Activated CD4-positive, alpha-beta memory T cell treated with anti-CD3 and anti-CD28 coated beads, Interleukin-2, amount 10 ng/mL, durations not matched to agents 7 days and 5 days (primary cell): ENCODE results near the gene PSMB9. TPM values are rescaled to one million over a fixed set of nuclear protein-coding genes. Genes with fewer than 3 reads are reported as not detected.
"Not testable (repeated sequence)": the region's sequence is repeated elsewhere in the genome, so short reads cannot be mapped to it uniquely, and the experiment has no call there.

Source experiments
- CTCF ChIA-PET: fragments of 350-600 bp; sonication (Branson Sonifier 250); formaldehyde crosslinking; loops from one replicate; lab custom pipeline; 2021; ENCODE audit warnings: antibody characterized with exemption, inconsistent platforms; lab: Charles Lee
- POLR2A ChIA-PET: fragments of 350-600 bp; sonication (Branson Sonifier 250); formaldehyde crosslinking; loops from one replicate; lab custom pipeline; 2021; ENCODE audit warnings: antibody characterized with exemption; lab: Charles Lee
- DNase-seq: peaks from one replicate; pipeline ENCODE4 v3.0.0-alpha.2; 2020
- H3K27ac Mint-ChIP-seq: one replicate; pipeline ENCODE4 v1.8.0; 2021; ENCODE audit warnings: mild to moderate bottlenecking, mixed read lengths
- H3K27me3 Mint-ChIP-seq: one replicate; pipeline ENCODE4 v1.8.0; 2021; ENCODE audit warnings: mixed read lengths
- H3K36me3 Mint-ChIP-seq: one replicate; pipeline ENCODE4 v1.8.0; 2021; ENCODE audit warnings: low read depth, mixed read lengths
- H3K4me1 Mint-ChIP-seq: one replicate; pipeline ENCODE4 v1.8.0; 2021; ENCODE audit warnings: mixed read lengths
- H3K4me3 Mint-ChIP-seq: one replicate; pipeline ENCODE4 v1.8.0; 2021; ENCODE audit warnings: mild to moderate bottlenecking, mixed read lengths
- H3K9me3 Mint-ChIP-seq: one replicate; pipeline ENCODE4 v1.8.0; 2021; ENCODE audit warnings: mixed read lengths
- total RNA-seq, 2 experiments: library from RNA; stranded (reverse); gene quantifications; one replicate each; pipeline ENCODE4 v1.2.3, GENCODE V29; 2021

Gene PSMB9
- total RNA-seq, result 100 to 1,000 TPM; 368 to 372 TPM

DNA sequence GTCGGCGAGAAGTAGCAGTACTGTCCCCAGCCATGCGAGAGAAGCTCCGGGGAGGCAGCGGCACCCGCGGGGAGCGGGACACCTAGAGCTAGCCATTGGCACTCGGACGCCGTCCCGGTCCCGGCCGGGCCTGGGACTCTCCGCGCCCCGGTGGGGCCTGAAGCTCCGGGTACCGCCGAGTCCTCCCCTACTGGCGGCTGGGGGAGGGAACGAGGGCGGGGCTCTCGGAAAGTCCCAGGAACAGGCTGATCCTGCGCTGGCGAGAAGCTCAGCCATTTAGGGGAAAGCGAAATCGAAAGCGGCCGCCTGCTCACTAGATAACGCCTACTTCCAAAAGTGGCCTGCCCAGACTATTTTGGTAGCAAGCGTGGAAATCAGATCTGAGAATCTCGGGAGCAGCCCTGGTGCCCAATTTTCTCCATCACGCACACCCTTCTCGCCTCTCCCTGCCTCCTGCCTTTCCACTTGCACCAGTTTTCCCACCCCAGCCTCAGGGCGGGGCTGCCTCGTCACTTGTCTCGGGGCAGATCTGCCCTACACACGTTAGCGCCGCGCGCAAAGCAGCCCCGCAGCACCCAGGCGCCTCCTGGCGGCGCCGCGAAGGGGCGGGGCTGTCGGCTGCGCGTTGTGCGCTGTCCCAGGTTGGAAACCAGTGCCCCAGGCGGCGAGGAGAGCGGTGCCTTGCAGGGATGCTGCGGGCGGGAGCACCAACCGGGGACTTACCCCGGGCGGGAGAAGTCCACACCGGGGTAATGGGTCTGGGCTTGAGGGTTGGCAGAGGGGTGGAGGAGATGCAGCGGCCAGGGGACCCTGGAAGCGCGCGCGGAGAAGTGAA, at the start of gene PSMB9, which contains the start of gene TAP1:
PSMB9 (plus strand) TSS at position 652 of the 835 bp plus-strand sequence; CDS start at position 690, 38 bp downstream.
TAP1 (minus strand) TSS at position 164 of the 835 bp plus-strand sequence; CDS start at position 96, 68 bp downstream.
- ChIA-PET POLR2A (interaction anchor here (0.8 to 9.4 kb wide), 28 partner anchors 11 to 1189 kb away, joined by 3 to 1055 read pairs (median 4); partner anchors contain the start of genes ATF6B, BRD2, GPANK1 and GPSM3), CTCF (interaction anchor here (0.6 to 9.6 kb wide), 20 partner anchors 9 to 395 kb away, joined by 3 to 337 read pairs (median 6); partner anchors contain the start of genes BRD2, HLA-DMA, PSMB8 and RING1)
- Mint-ChIP-seq H3K27ac (peak within 1 kb of the TSS; percentile 99), H3K36me3 (peaks cover 91% of the 10 kb centered on the region), H3K4me3 (peak within 1 kb of the TSS; percentile 100), H3K27me3 (no peaks in the 10 kb centered on the region), H3K4me1 (peaks cover 59% of the 10 kb centered on the region), H3K9me3 (no peaks in the 10 kb centered on the region)
- DNase-seq, result peak; percentile 95

DNA sequence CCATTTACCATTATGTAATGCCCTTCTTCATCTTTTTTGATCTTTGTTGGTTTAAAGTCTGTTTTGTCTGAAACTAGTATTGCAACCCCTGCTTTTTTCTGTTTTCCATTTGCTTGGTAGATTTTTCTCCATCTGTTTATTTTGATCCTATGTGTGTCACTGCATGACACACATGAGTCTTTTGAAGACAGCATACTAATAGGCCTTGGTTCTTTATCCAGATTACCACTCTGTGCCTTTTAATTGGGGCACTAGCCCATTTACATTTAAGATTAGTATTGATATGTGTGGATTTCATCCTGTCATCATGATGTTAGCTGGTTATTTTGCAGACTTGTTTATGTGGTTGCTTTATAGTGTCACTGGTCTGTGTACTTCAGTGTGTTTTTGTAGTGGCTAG, 48.6 kb upstream of the PSMB9 start:
- POLR2A ChIA-PET, result interaction anchor here (1.0 kb wide), 1 partner anchor 22 kb away, joined by 3 read pairs; no protein-coding TSS in a partner anchor
- peaks cover 56% of the 10 kb centered on the region for H3K27me3 Mint-ChIP-seq
- not testable (repeated sequence) for DNase-seq, H3K9me3 Mint-ChIP-seq, H3K4me1 Mint-ChIP-seq, H3K36me3 Mint-ChIP-seq, H3K27ac Mint-ChIP-seq, H3K4me3 Mint-ChIP-seq
- CTCF ChIA-PET, result interaction anchor here (1.7 kb wide), 1 partner anchor 63 kb away, joined by 4 read pairs; no protein-coding TSS in a partner anchor

DNA sequence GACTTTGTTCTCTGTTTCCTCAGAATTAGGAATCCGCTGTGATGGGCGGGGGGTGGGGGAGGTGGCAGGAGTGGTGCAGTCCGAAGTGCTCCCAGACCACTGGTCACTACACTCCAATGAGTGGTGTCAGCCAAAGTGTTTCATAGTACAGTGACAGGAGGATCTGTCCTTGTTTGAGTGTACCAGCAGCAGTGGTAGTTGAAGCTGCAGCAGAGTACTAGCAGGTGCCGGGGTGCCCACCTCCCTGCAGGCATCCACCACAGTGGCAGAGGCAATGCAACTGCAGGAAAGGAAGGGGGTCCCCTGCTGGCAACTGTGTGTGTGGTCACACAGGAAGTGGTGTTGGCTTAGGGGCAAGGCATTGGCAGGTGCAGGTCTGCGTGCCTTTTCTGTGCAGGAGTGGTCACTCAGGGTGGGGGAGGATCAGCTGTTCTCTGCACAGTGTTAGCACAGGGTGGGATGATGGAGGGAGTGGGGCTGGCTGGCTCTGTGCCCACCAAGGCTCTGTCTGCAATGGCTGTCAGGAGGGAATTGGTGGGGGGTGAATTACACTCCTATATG, 46.9 kb upstream of the PSMB9 start:
- POLR2A ChIA-PET, result no interaction called here
- CTCF ChIA-PET, result interaction anchor here (1.7 kb wide), 1 partner anchor 61 kb away, joined by 4 read pairs; no protein-coding TSS in a partner anchor
- Mint-ChIP-seq H3K27me3 (peaks cover 44% of the 10 kb centered on the region), H3K36me3 (no peaks in the 10 kb centered on the region), H3K9me3 (no peaks in the 10 kb centered on the region), H3K27ac (no peak overlapping the region), H3K4me3 (no peak overlapping the region), H3K4me1 (no peaks in the 10 kb centered on the region)
- no peak for DNase-seq

DNA sequence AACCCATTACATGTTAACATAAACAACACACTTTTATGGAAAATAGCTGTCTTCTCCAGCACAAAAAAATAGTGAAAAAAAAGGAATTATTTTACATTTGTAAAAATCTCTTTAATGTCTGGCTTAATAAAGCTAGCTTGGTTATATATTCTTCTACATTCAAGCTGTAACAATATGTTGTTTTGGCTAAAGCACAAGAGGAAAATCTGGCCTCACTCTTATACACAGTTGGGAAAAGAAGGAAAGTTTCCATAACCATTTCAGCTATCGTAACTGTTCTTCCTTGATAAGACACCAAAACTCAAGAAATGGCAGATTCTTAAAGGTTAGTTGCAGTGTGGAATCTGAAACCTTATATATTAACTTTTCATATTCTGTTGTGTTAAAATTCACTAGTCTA, 44.8 kb upstream of the PSMB9 start:
- no peaks in the 10 kb centered on the region for H3K36me3 Mint-ChIP-seq
- POLR2A ChIA-PET, result interaction anchor here (1.8 kb wide), 1 partner anchor 29 kb away, joined by 5 read pairs; the partner anchor contains the start of gene TAP2

DNA sequence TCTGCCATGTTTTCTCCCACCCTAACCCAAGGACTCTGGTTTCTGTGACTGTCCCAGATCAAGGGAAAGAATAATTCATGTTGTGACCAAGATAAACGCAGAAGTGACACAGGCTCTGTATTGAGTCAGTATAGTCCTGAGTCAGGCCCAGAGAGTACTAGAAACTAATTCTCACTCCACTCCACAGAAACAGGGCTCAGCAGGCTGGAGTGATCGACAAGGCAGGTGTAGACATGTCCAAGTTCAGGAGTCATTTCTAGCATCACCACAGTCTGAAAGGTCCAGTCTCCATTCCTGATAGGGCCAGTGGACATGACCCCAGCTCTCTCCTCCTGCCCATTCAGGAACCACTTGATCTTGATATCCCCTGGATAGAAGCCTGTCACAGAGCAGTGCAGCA, 39.8 kb upstream of the PSMB9 start:
- H3K4me1 Mint-ChIP-seq, result no peaks in the 10 kb centered on the region
- no peak overlapping the region for H3K4me3 Mint-ChIP-seq
- H3K27me3 Mint-ChIP-seq, result peaks cover 2% of the 10 kb centered on the region
- CTCF ChIA-PET, result no interaction called here
- no peaks in the 10 kb centered on the region for H3K9me3 Mint-ChIP-seq
- DNase-seq, result no peak
- POLR2A ChIA-PET, result interaction anchor here (1.9 kb wide), 1 partner anchor 13 kb away, joined by 11 read pairs; no protein-coding TSS in a partner anchor
- H3K36me3 Mint-ChIP-seq, result no peaks in the 10 kb centered on the region
- no peak overlapping the region for H3K27ac Mint-ChIP-seq

More for the DNA sequence above, 44.8 kb upstream of the PSMB9 start:
- Mint-ChIP-seq H3K4me3 (no peak overlapping the region), H3K27ac (no peak overlapping the region), H3K4me1 (no peaks in the 10 kb centered on the region), H3K27me3 (peaks cover 27% of the 10 kb centered on the region), H3K9me3 (no peaks in the 10 kb centered on the region)
- CTCF ChIA-PET, result interaction anchor here (0.7 to 1.1 kb wide), 3 partner anchors 29 to 554 kb away, joined by 3 to 5 read pairs (median 3); partner anchors contain the start of gene TAP2
- no peak for DNase-seq

DNA sequence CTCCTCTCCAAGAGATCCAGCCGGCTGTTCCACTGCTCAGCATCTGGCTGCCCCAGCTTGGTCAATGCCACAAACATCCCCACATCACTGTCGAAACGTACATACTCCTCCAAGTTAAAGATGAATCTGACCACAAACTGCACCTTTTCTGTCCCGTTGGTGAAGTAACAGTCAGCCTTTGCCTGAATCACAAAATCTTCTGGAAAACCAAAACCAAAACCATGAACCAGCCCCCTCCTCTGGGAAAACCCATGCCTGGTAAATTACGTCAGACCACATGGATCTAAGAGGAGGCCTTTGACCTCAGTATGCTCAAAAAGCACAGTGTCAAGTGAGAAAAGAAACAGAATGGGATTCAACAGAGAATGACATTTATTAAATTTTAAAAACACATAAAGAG, 38.9 kb upstream of the PSMB9 start:
- H3K4me1 Mint-ChIP-seq, result no peaks in the 10 kb centered on the region
- no peaks in the 10 kb centered on the region for H3K9me3 Mint-ChIP-seq
- H3K27me3 Mint-ChIP-seq, result peaks cover 2% of the 10 kb centered on the region
- no peak overlapping the region for H3K27ac Mint-ChIP-seq
- no peak overlapping the region for H3K4me3 Mint-ChIP-seq
- ChIA-PET POLR2A (no interaction called here), CTCF (interaction anchor here (0.9 kb wide), 1 partner anchor 22 kb away, joined by 3 read pairs; no protein-coding TSS in a partner anchor)
- no peak for DNase-seq
- no peaks in the 10 kb centered on the region for H3K36me3 Mint-ChIP-seq

DNA sequence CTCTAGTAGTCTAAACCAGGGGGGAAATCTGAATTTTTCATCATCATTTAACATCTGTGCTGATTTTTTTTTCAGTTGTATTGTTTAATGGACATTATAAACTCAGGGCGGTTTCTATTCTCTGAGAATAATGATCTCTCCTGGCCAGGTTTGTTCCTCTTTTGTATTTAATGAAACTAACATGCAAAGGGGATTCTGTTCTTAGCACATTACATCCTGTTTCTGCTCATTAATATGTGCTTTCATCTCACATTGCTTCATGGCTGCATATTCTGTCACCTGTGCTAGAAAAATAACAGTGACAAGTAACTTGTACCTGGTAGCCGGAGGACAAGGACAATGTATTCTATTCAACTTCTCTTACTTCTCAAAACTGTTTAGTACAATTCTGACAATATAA, 38.0 kb upstream of the PSMB9 start:
- POLR2A ChIA-PET, result no interaction called here
- no peak overlapping the region for H3K4me3 Mint-ChIP-seq

DNA sequence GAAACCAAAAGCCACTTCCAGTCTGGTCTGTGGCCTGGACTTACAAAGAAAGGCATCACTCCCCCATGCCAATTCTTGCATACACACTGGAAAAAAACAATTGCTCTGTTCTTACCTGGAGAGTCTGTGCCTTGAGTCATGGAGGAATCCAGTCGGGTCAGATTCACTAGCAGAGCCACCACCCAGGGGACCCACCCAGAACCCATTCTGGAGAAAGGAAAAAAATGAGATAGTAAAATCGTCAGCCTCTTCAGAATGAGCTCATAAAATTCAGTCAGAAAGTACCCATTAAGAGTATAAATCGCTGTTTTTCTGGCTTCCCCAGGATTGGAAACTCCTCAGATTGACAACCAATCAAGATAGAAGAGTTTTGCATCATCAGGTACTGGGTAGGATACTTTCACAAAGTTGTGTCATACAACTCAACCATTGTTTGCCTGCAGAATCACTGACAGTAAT, 37.2 kb upstream of the PSMB9 start, which contains the start of gene HLA-DOB:
HLA-DOB (minus strand) TSS at position 257 of the 459 bp plus-strand sequence; CDS start at position 206, 51 bp downstream.
- no peaks in the 10 kb centered on the region for H3K36me3 Mint-ChIP-seq
- H3K9me3 Mint-ChIP-seq, result no peaks in the 10 kb centered on the region
- peaks cover 2% of the 10 kb centered on the region for H3K27me3 Mint-ChIP-seq
- CTCF ChIA-PET, result interaction anchor here (0.7 kb wide), 1 partner anchor 51 kb away, joined by 3 read pairs; no protein-coding TSS in a partner anchor
- POLR2A ChIA-PET, result interaction anchor here (1.0 kb wide), 1 partner anchor 21 kb away, joined by 4 read pairs; the partner anchor contains the start of gene TAP2
- H3K4me1 Mint-ChIP-seq, result no peaks in the 10 kb centered on the region
- no peak within 1 kb of the TSS for H3K4me3 Mint-ChIP-seq
- no peak for DNase-seq
- no peak within 1 kb of the TSS for H3K27ac Mint-ChIP-seq

More for the DNA sequence above, 38.0 kb upstream of the PSMB9 start:
- H3K4me1 Mint-ChIP-seq, result no peaks in the 10 kb centered on the region
- H3K36me3 Mint-ChIP-seq, result no peaks in the 10 kb centered on the region
- H3K27me3 Mint-ChIP-seq, result peaks cover 2% of the 10 kb centered on the region
- H3K27ac Mint-ChIP-seq, result no peak overlapping the region
- H3K9me3 Mint-ChIP-seq, result no peaks in the 10 kb centered on the region
- no peak for DNase-seq
- CTCF ChIA-PET, result no interaction called here

DNA sequence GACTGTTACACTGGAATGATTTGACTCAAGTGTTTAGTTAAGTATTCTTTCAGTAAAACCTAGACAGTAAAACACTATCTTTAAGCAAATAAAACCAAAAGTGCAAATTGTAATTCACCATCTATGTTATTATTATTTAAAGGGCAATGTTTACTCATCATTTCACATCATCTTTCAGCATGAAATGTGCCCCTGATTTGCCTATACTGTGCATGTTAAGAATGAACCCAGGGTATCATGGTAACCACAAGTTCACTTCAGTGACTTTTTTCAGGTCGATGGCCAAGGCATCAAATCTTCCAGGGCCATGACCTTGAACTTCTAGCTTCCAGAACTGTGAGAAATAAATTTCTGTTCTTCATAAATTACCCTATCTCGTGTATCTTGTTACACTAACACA, 35.1 kb upstream of the PSMB9 start:
- ChIA-PET CTCF (interaction anchor here (2.3 kb wide), 1 partner anchor 115 kb away, joined by 5 read pairs; no protein-coding TSS in a partner anchor), POLR2A (interaction anchor here (1.7 kb wide), 1 partner anchor 20 kb away, joined by 9 read pairs; the partner anchor contains the start of gene TAP2)
- Mint-ChIP-seq H3K27ac (no peak overlapping the region), H3K9me3 (no peaks in the 10 kb centered on the region), H3K4me3 (no peak overlapping the region), H3K36me3 (no peaks in the 10 kb centered on the region), H3K27me3 (no peaks in the 10 kb centered on the region), H3K4me1 (no peaks in the 10 kb centered on the region)
- DNase-seq, result no peak

DNA sequence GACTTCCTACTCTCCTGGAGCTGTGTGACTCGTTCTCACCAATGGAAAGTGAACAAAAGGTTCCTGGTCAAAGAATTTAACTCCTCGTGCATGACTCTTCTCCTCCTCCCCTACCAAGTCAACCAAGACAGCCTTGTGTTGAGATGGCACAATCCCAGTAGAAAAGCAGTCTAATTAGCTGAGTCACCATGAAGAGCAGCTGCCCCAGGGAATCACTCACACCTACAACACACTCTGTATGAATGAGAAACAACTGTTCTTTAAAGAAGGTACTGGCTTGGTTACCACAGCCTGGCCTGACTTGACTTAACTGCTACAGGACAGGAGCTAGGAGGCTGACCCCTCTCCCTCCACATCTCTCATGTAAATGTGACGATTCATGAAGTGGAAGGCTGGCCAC, 34.3 kb upstream of the PSMB9 start:
- H3K4me1 Mint-ChIP-seq, result no peaks in the 10 kb centered on the region

DNA sequence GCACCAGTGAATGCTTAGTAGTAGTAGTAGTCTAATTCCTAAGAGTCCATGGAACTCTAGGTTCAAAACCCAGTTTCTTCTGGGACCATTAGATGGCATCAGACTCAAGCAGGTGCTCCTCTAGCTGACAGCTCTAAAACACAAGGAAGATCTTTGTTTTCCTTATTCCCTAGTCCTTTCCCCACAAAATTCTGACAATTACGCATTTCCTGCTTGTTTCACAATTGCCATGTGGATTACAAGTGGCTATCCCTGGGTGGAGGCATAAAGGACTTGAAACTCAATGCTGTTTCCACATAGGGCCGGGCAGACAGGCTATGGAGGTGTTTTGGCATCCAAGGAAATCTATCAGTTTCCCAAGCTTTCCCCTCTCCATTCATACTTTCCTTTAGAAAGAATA, 28.0 kb upstream of the PSMB9 start:
- DNase-seq, result no peak
- Mint-ChIP-seq H3K36me3 (peaks cover 36% of the 10 kb centered on the region), H3K4me3 (no peak overlapping the region), H3K27me3 (no peaks in the 10 kb centered on the region), H3K4me1 (peaks cover 25% of the 10 kb centered on the region), H3K27ac (no peak overlapping the region), H3K9me3 (no peaks in the 10 kb centered on the region)
- ChIA-PET CTCF (interaction anchor here (0.6 to 4.3 kb wide), 7 partner anchors 13 to 410 kb away, joined by 3 to 29 read pairs (median 4); partner anchors contain the start of genes PSMB9, TAP1 and TAP2), POLR2A (interaction anchor here (1.0 to 3.2 kb wide), 5 partner anchors 12 to 146 kb away, joined by 3 to 31 read pairs (median 7); partner anchors contain the start of gene TAP2)

More for the DNA sequence above, 34.3 kb upstream of the PSMB9 start:
- ChIA-PET POLR2A (interaction anchor here (1.0 to 2.1 kb wide), 5 partner anchors 12 to 152 kb away, joined by 3 to 9 read pairs (median 4); partner anchors contain the start of genes TAP1 and TAP2), CTCF (interaction anchor here (1.4 to 2.3 kb wide), 3 partner anchors 19 to 114 kb away, joined by 5 read pairs; partner anchors contain the start of genes TAP1 and TAP2)
- H3K36me3 Mint-ChIP-seq, result no peaks in the 10 kb centered on the region
- H3K4me3 Mint-ChIP-seq, result no peak overlapping the region
- no peak for DNase-seq
- no peak overlapping the region for H3K27ac Mint-ChIP-seq
- no peaks in the 10 kb centered on the region for H3K9me3 Mint-ChIP-seq
- H3K27me3 Mint-ChIP-seq, result no peaks in the 10 kb centered on the region

DNA sequence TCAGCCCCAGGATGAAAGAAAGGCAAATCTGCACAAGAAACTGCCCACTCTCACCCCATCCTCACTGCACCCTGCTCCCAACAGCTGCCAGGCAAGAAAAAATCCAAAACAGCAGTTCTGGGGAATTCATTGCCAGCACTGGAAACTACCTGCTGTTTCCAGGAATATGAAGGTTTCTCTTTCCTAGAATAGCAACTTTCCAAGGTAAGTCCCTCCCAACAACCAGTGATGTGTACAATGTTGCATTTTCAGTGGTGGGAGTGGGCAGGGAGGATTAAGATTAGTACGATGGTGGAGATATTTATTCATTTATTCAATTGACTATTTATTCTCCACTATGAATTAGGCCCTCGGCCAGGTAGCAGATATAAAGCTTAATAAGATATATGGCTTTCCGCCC, 27.0 kb upstream of the PSMB9 start:
- ChIA-PET CTCF (interaction anchor here (1.4 to 4.3 kb wide), 4 partner anchors 12 to 41 kb away, joined by 11 to 29 read pairs (median 16); partner anchors contain the start of genes PSMB9, TAP1 and TAP2), POLR2A (interaction anchor here (1.2 to 3.2 kb wide), 6 partner anchors 9 to 145 kb away, joined by 3 to 31 read pairs (median 9); partner anchors contain the start of gene TAP2)
- Mint-ChIP-seq H3K4me1 (peaks cover 33% of the 10 kb centered on the region), H3K4me3 (no peak overlapping the region), H3K36me3 (peaks cover 46% of the 10 kb centered on the region), H3K27ac (no peak overlapping the region), H3K27me3 (no peaks in the 10 kb centered on the region), H3K9me3 (no peaks in the 10 kb centered on the region)
- no peak for DNase-seq
